Right atrium auricular region (tissue), 2 donors: ENCODE results near the gene PSAT1. TPM values are rescaled to one million over a fixed set of nuclear protein-coding genes. Genes with fewer than 3 reads are reported as not detected.

ENCODE experiments used
- DNase-seq: peaks from one replicate; pipeline ENCODE4 v3.0.0-alpha.2; 2019; ENCODE audit warnings: low spot score
- H3K27ac ChIP-seq, 2 donors: fragments of 200-600 bp; sonication (generic); 1 replicate in 1 of 2; 2 replicates in 1 of 2; pipeline ENCODE4 v1.5.1; 2016 to 2019
- H3K27me3 ChIP-seq, 2 donors: fragments of 200-600 bp; sonication (generic); one replicate each; pipeline versions ENCODE4 v1.5.1 to v1.6.0; 2017 to 2019
- H3K36me3 ChIP-seq: fragments of 200-600 bp; sonication (generic); one replicate; pipeline ENCODE4 v1.5.1; 2016
- H3K4me1 ChIP-seq, 2 donors: fragments of 200-600 bp; sonication (generic); one replicate each; pipeline versions ENCODE4 v1.5.1 to v1.6.0; 2017 to 2019
- H3K4me3 ChIP-seq, 2 donors: fragments of 200-600 bp; sonication (generic); 1 replicate in 1 of 2; 2 replicates in 1 of 2; pipeline ENCODE4 v1.5.1; 2017 to 2019; ENCODE audit warnings: mild to moderate bottlenecking in 1 of 2, moderate library complexity in 1 of 2
- H3K9me3 ChIP-seq, 2 donors: fragments of 200-600 bp; sonication (generic); one replicate each; pipeline ENCODE4 v1.5.1; 2019
- total RNA-seq, 2 donors: library from RNA; depleted of rRNA; stranded (reverse); fragments of >200 nt; gene quantifications; one replicate each; pipeline ENCODE4 v1.1.0, GENCODE V29; 2016
- TF ChIP-seq, protein P1 (sequence below), 2 donors: fragments of 200-600 bp; sonication (generic); IDR thresholded peaks; one replicate each; pipeline ENCODE4 v1.5.1; 2019; ENCODE audit warnings: antibody characterized with exemption in 2 of 2

The PSAT1 gene
- total RNA-seq, 2 donors from 2014 or later = 0.31 to 0.78 TPM

DNA sequence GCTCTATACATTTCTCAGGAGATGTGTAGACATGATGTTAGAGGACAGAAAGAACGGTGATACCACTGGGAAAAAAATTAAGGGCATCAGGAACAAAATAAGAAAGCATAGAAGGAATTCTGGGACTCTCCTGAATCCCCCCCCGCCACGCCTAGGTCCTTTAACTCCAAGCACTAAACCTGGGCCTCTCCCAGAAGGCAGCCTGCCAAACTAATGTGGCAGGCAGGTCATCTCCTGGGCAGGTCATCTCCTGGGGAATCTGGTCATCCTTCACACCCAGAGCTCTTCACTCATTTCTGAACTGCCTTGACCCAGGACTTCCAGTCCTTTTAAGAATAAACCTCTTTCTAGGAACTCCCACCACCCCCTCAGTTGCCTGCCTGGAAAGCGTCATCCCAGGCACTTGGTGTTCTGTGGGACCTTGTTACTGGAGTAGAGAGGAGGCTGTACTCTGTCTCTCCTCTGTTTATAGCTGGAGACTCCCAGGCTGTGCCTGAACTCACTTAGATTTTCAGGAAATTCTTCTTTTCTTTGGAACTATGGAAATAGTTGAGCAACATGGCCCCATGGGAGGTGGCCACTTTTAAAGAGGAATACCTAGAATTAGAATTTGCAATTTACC is 24.1 kb downstream of the PSAT1 start:
- TF ChIP-seq, protein P1, sequence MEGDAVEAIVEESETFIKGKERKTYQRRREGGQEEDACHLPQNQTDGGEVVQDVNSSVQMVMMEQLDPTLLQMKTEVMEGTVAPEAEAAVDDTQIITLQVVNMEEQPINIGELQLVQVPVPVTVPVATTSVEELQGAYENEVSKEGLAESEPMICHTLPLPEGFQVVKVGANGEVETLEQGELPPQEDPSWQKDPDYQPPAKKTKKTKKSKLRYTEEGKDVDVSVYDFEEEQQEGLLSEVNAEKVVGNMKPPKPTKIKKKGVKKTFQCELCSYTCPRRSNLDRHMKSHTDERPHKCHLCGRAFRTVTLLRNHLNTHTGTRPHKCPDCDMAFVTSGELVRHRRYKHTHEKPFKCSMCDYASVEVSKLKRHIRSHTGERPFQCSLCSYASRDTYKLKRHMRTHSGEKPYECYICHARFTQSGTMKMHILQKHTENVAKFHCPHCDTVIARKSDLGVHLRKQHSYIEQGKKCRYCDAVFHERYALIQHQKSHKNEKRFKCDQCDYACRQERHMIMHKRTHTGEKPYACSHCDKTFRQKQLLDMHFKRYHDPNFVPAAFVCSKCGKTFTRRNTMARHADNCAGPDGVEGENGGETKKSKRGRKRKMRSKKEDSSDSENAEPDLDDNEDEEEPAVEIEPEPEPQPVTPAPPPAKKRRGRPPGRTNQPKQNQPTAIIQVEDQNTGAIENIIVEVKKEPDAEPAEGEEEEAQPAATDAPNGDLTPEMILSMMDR (IDR thresholded peaks at IDR 0.05) = no peak
- no peaks in the 10 kb centered on the region for H3K4me1 ChIP-seq
- H3K36me3 ChIP-seq = no peaks in the 10 kb centered on the region
- no peak overlapping the region for H3K4me3 ChIP-seq
- no peaks in the 10 kb centered on the region for H3K27me3 ChIP-seq
- H3K9me3 ChIP-seq = no peaks in the 10 kb centered on the region
- peak; percentile 51 for DNase-seq
- no peak overlapping the region for H3K27ac ChIP-seq

DNA sequence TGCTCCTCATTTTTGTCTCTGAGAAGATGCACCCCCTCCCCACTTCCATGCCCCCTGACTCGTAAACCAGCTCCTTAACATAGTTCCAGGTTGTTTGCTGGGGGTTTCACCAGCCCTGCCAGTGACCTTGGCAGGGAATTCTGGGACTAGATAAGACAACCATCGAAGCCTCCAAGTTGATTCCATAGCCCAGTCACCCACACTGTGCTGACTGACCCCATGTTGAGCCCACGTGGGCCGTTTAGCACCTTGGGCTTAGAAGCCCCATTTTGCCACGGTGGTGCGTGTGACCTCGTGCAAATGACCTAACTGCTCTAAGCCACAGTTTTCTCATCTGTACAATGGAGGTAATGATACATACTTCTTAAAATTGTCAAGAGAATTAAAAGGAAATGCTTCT is 24.6 kb downstream of the PSAT1 start:
- peak; percentile 30 for DNase-seq
- Histone ChIP-seq H3K27ac (no peak overlapping the region), H3K27me3 (no peaks in the 10 kb centered on the region), H3K36me3 (no peaks in the 10 kb centered on the region), H3K9me3 (no peaks in the 10 kb centered on the region), H3K4me1 (no peaks in the 10 kb centered on the region), H3K4me3 (no peak overlapping the region)
- TF ChIP-seq, protein P1 (IDR thresholded peaks at IDR 0.05) = no peak

DNA sequence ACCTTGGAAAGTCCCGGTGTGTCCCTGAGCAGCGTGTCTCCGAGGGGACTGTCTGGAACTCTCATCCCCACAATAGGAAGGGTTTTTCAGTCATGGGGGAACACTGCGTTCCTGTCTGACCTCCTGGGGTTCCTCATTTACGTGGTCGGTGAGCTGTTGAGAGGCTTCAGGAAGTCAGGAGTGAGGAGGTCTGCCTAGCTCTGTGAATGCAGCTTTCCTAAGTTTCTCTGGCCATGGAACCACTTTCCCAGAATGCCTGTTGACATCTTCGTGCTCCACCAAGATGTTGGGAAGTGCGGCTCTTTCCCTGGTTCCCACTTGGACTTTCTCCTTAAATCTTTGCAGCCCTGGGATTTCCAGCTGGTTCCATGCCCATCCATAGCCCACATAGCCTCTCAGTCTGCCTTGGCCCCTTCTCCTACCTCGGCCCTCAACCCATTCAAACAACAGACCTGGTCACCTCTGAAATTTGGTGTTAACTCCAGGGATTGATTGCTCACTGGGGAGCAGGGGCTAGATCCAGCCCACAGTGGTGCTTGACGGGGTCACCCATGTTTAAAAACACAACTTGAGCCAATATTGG is 27.2 kb downstream of the PSAT1 start:
- no peak overlapping the region for H3K4me3 ChIP-seq
- no peaks in the 10 kb centered on the region for H3K36me3 ChIP-seq
- H3K27me3 ChIP-seq = no peaks in the 10 kb centered on the region
- peak; percentile 32 for DNase-seq
- H3K9me3 ChIP-seq = no peaks in the 10 kb centered on the region
- no peak overlapping the region for H3K27ac ChIP-seq
- TF ChIP-seq, protein P1 (IDR thresholded peaks at IDR 0.05) = no peak
- no peaks in the 10 kb centered on the region for H3K4me1 ChIP-seq

DNA sequence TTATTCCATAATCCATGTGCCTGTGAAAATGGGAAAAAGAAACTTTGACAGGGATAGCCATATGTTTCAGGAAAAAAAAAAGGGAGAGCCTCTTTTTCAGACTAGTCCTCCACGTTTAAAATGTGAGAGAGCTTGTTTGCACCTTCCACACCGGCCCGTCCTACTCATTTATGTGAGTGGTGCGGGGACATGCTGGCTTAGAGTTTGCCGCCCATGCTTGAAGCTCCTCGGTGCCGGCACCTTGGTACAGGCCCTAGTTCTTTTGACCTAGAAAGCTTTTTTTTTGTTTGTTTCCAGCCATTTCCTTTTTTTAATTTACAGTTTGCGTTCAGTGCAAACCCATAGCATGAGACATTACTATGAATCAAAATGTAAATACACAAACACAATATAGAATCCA is 27.8 kb downstream of the PSAT1 start:
- H3K36me3 ChIP-seq = no peaks in the 10 kb centered on the region
- H3K4me3 ChIP-seq = no peak overlapping the region
- H3K4me1 ChIP-seq = no peaks in the 10 kb centered on the region
- H3K27me3 ChIP-seq = no peaks in the 10 kb centered on the region
- DNase-seq = no peak
- H3K9me3 ChIP-seq = no peaks in the 10 kb centered on the region
- TF ChIP-seq, protein P1 (IDR thresholded peaks at IDR 0.05) = no peak
- no peak overlapping the region for H3K27ac ChIP-seq

DNA sequence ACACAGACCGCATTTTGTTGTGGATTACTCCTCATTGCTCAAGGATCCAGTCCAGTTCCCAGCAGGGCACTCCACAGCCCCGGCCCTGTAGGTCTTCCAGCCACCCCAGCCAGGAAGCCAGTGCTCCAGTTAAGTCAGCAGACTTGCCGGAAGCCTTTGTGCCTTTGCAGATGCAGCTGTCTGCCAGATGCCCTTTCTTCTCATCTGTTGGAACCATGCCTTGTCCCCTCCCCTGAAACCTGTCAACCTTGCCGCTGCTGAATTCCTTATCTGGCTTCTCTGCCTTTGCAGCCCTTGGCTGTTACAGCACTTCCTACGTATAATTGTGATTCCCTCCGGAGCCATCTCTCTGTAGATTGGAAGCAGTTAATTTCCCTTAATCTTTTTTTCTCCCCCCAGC is 28.4 kb downstream of the PSAT1 start:
- TF ChIP-seq, protein P1 (IDR thresholded peaks at IDR 0.05) = no peak
- no peak overlapping the region for H3K27ac ChIP-seq

More for the DNA sequence above, 28.4 kb downstream of the PSAT1 start:
- no peak overlapping the region for H3K4me3 ChIP-seq
- no peak for DNase-seq
- H3K36me3 ChIP-seq = no peaks in the 10 kb centered on the region
- no peaks in the 10 kb centered on the region for H3K27me3 ChIP-seq
- H3K4me1 ChIP-seq = no peaks in the 10 kb centered on the region
- H3K9me3 ChIP-seq = no peaks in the 10 kb centered on the region
